Muscle of leg (tissue), 11 donors: ENCODE measurements around the gene ENDOV. TPM values are rescaled to one million over a fixed set of nuclear protein-coding genes. Genes with fewer than 3 reads are reported as not detected.
A peak's percentile ranks its signal among the peaks of the same experiment; 100 is the strongest.

Experiments used
- DNase-seq: peaks from one replicate; pipeline ENCODE4 v3.0.0; 2013
- H3K27ac ChIP-seq: one replicate; pipeline ENCODE4 v1.5.1; 2013; ENCODE audit warnings: mild to moderate bottlenecking, low read length, control low read depth
- H3K27me3 ChIP-seq: one replicate; pipeline ENCODE4 v1.6.1; 2013; ENCODE audit warnings: low read length; ENCODE audit not compliant: control insufficient read depth, insufficient read depth
- H3K36me3 ChIP-seq: one replicate; pipeline ENCODE4 v1.6.1; 2013; ENCODE audit warnings: low read length; ENCODE audit not compliant: control insufficient read depth, insufficient read depth
- H3K4me1 ChIP-seq: one replicate; pipeline ENCODE4 v1.6.1; 2013; ENCODE audit warnings: low read length; ENCODE audit not compliant: control insufficient read depth, insufficient read depth
- H3K4me3 ChIP-seq: one replicate; pipeline ENCODE4 v1.5.1; 2013; ENCODE audit warnings: low read length, control low read depth
- H3K9me3 ChIP-seq: replicated peaks from 2 replicates; pipeline ENCODE4 v1.6.1; 2013; ENCODE audit warnings: low read depth, low read length; ENCODE audit not compliant: control insufficient read depth
- WGBS: methylation state at CpG from one replicate; pipeline ENCODE4 v1.1.5; 2013; ENCODE audit warnings: missing lambda C conversion rate; ENCODE audit not compliant: insufficient coverage; 5-methylcytosine and 5-hydroxymethylcytosine counted together
- polyA plus RNA-seq, 8 donors: library from polyadenylated mRNA; unstranded; fragments of 120-200 nt; gene quantifications; one replicate each; pipeline versions ENCODE4 v1.2.1 to v1.2.3, GENCODE V29; 2013; ENCODE audit warnings: inconsistent platforms in 1 of 8, low replicate concordance in 1 of 8; ENCODE audit not compliant: insufficient read length in 8 of 8, insufficient read depth in 1 of 8
- total RNA-seq: library from RNA; stranded (reverse); fragments of 120-200 nt; gene quantifications from one replicate; pipeline ENCODE4 v1.2.4, GENCODE V29; 2013

The ENDOV gene
- total and polyA plus RNA-seq, 9 donors, result 11.3 to 23.8 (median 19.6) TPM

DNA sequence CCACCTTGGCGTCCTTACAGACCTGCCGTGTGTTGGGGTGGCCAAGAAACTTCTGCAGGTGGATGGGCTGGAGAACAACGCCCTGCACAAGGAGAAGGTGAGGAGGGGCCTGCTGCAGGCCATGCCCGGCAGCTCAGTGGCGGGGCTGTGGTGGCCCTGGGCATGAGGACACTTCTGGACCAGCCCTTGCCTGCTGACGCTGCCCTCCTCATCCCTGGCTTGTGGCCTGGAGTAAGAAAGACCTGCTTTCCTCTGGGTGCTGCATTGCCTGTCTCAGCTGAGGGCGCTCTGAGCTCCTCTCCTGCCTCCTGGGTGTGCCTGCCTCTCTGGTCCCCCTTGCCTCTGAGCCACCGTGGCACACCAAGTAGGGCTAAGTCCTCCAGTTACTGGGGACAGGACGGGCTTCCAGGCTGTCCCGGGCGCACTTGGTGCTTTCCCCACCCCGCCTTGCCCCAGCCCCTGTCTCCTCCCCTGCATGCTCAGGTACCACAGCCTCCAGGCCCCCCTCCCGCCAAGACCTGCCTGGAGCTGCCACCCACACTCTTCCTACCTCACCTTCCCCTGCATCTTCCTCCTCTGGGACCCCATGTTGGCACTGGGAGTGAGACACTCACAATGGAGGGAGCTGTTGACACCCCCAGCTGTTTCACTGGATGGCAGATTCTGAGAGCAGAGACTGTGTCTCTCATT, 8.7 kb downstream of the ENDOV start:
- WGBS, result 82% methylated on average over 9 of the region's 13 CpGs
- H3K27me3 ChIP-seq, result no peaks in the 10 kb centered on the region
- H3K4me3 ChIP-seq, result no peak overlapping the region
- no peak for DNase-seq
- H3K36me3 ChIP-seq, result peaks cover 13% of the 10 kb centered on the region
- no peak overlapping the region for H3K27ac ChIP-seq
- H3K9me3 ChIP-seq, result no peaks in the 10 kb centered on the region
- H3K4me1 ChIP-seq, result peaks cover 6% of the 10 kb centered on the region

DNA sequence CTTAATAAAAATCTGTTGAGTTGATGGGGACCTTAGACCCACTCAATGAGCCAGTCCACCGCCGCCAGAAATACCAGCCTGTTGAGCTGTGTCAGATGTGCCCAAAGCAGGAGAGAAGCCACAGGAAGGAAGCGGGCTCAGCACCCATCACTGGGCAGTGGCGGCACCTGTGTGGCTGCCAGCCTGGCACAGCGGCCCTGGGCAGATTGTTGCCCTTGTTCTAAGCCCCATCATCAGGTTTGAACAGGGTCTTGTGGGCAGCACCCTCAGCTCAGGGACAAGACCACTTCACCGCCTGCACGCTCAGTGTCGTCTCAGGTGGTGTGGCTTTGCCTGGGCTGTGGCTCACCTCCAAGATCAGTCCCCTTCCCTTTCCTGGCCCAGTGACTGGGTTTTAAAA, 9.3 kb downstream of the ENDOV start:
- H3K27ac ChIP-seq, result no peak overlapping the region
- WGBS, result 88% methylated on average over 7 of the region's 8 CpGs
- H3K36me3 ChIP-seq, result peaks cover 17% of the 10 kb centered on the region
- H3K9me3 ChIP-seq, result no peaks in the 10 kb centered on the region
- H3K4me1 ChIP-seq, result peaks cover 6% of the 10 kb centered on the region
- no peak for DNase-seq
- H3K27me3 ChIP-seq, result no peaks in the 10 kb centered on the region
- H3K4me3 ChIP-seq, result no peak overlapping the region

DNA sequence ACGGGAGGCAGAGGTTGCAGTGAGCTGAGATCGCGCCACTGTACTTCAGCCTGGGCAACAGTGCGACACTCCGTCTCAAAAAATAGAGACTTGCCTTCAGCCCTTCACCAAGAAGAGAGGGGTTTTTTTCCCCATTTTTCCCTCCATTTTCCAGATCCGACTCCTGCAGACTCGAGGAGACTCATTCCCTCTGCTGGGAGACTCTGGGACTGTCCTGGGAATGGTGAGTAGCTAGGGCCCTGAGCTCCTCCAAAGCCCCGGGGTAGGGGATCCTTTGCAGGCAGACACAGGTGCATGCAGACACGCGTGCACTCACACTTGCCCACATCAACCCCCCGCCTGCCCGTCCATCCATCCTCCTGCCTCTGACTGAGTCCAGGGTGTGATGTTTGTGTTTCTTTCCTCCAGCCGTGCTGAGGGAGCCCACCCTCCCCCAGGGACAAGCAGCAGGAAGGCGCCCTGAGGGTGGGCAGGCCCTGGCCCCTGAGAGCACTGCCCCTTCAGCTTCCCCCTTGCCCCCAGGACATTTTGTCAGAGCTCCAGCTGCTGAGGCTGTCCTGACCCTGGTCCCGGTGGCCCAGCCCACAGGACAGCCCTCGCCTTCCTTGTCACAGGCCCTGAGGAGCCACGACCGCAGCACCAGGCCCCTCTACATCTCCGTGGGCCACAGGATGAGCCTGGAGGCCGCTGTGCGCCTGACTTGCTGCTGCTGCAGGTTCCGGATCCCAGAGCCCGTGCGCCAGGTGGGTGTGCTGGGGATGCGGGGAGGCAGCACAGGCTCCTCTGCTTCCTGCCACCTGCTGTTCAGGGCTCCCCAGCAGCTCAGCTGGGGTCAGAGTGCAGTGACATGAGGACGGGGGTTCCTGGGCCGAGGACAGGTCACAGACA, 10.2 kb downstream of the ENDOV start:
- Histone ChIP-seq H3K36me3 (peaks cover 19% of the 10 kb centered on the region), H3K4me1 (peaks cover 6% of the 10 kb centered on the region), H3K27me3 (no peaks in the 10 kb centered on the region), H3K27ac (no peak overlapping the region), H3K4me3 (no peak overlapping the region), H3K9me3 (no peaks in the 10 kb centered on the region)
- no peak for DNase-seq
- 66% methylated on average over 15 of the region's 27 CpGs for WGBS

DNA sequence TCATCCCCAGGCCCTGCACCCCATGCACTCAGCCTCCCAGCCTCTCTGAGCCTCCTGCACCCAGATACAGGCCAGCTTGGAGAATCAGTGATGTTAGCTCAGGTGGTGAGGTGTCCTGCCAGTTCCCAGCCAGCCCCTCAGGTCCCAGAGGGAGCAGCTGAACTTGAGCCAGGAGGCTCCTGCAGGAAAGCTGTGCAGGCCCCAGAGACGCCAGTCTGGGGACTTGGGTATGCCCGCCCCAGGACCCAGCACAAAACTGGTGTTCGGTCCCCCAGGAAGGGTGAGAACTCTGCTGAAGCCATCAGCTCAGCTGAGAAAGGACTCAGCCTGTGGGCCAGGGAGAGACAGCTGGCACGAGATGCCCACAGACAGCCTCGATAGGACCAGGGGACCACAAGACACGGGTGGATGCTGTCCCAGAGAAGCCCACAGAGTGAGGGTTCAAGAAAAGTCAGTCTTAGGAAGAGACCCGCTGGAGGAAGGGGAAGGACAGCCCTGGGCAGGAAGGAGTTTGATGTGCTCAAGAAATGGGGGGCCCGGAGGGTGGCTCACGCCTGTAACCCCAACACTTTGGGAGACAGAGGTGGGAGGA, 11.0 kb downstream of the ENDOV start:
- no peak for DNase-seq
- Histone ChIP-seq H3K27me3 (no peaks in the 10 kb centered on the region), H3K4me3 (no peak overlapping the region), H3K9me3 (no peaks in the 10 kb centered on the region), H3K4me1 (peaks cover 6% of the 10 kb centered on the region), H3K27ac (no peak overlapping the region), H3K36me3 (peaks cover 20% of the 10 kb centered on the region)
- 85% methylated on average over 9 of the region's 9 CpGs for WGBS

DNA sequence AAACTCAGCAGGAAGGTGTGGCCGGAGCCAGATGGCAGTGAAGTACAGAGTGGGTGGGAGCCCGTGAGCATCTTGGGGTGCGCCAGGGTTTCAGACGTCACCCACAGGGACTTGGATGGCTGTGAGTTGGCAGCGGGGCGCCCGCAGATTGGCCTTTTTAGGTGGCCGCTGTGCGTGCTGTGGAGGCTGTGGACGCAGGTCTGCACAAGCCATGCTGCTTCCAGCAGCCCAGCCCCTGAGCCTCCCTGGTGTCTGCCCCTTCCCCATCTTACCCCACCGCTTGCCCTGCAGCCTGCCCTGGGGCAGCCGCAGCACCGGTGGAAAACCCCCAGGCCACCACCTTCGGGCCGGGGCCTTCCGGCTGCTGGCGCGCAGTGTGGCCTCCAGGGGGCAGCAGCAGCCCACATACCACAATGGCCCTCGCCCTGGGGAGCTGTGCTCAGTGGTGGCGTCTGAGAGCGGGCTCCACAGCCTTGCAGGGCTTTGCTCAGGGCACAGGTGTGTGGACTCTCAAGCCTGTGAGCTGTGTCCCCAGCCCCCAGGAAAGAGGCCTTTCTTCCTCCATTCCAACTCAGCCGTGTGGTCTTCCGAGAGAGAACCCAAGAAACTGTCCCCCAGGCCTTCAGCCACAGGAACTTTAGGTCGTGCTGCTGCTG, 11.8 kb downstream of the ENDOV start:
- DNase-seq, result peak; percentile 68
- H3K9me3 ChIP-seq, result no peaks in the 10 kb centered on the region
- H3K4me1 ChIP-seq, result peaks cover 6% of the 10 kb centered on the region
- WGBS, result 54% methylated on average over 17 of the region's 24 CpGs
- H3K27ac ChIP-seq, result no peak overlapping the region
- peaks cover 20% of the 10 kb centered on the region for H3K36me3 ChIP-seq
- H3K27me3 ChIP-seq, result no peaks in the 10 kb centered on the region
- H3K4me3 ChIP-seq, result no peak overlapping the region

DNA sequence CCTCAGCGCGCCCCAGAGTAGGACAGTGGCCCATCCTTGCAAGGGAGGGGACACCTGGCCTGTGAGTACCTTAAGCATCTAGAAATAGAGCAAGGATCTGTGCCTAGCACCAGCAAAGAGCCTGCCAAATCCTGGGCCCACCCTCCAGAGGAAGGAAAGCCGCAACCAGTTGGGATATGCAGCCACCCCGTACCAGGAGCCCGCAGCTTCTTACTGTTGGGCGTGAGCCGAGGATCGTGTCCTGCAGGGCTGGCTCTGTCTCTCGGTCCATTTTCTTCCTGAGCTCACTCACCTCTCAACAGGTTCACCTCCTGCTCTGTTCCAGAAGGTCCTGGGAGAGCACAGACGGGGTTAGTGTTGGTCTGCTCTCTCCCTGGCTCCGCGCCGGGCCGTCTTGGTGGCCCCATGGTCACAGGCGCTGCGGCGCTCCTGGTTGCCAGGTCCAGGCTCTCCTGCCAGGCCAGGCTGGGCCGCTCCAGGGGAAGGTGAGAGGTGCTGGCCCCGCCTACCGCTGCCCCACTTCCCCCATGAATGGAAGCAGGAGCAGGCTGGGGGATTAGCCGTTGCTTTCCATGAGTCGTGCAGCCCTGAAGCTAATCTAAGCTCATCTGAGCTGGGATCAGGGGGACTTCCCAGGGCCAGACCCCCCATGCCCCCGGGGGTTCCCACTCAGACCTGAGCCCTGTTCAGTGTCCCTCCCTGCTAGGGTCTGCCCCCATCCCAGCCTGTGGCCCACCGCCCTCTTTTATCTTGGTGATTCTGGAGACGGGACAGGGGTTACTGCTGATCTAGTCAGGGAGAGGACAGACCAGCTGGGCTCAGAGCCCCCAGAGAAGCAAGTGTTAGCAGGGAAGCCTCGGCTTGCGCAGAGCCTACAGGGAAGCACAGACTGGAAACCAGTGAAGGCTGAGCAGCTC, 12.7 kb downstream of the ENDOV start:
- Histone ChIP-seq H3K27ac (no peak overlapping the region), H3K27me3 (no peaks in the 10 kb centered on the region), H3K4me3 (no peak overlapping the region), H3K4me1 (peaks cover 6% of the 10 kb centered on the region), H3K9me3 (no peaks in the 10 kb centered on the region), H3K36me3 (peaks cover 20% of the 10 kb centered on the region)
- DNase-seq, result no peak
- 78% methylated on average over 22 of the region's 27 CpGs for WGBS

DNA sequence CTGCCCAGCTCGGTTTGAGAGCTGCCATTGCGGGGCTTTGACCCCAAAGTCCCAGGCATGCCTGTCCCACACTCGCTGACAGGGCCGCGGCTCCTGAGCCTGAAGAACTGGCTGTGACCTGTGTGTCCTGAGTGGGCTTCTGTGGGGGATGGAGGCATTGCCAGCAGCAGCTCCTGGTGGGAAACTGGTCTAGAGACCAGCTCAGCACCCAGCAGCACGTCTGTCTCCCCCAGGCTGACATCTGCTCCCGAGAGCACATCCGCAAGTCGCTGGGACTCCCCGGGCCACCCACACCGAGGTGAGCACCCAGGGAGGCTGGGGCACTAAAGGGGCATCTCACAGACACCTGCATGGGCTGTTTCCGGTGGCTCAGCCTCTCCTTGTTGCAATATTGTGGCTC, 13.4 kb downstream of the ENDOV start:
- 89% methylated on average over 12 of the region's 12 CpGs for WGBS
- H3K9me3 ChIP-seq, result no peaks in the 10 kb centered on the region
- H3K27ac ChIP-seq, result no peak overlapping the region
- DNase-seq, result no peak
- peaks cover 6% of the 10 kb centered on the region for H3K4me1 ChIP-seq
- H3K4me3 ChIP-seq, result no peak overlapping the region
- H3K36me3 ChIP-seq, result peaks cover 20% of the 10 kb centered on the region
- H3K27me3 ChIP-seq, result no peaks in the 10 kb centered on the region

DNA sequence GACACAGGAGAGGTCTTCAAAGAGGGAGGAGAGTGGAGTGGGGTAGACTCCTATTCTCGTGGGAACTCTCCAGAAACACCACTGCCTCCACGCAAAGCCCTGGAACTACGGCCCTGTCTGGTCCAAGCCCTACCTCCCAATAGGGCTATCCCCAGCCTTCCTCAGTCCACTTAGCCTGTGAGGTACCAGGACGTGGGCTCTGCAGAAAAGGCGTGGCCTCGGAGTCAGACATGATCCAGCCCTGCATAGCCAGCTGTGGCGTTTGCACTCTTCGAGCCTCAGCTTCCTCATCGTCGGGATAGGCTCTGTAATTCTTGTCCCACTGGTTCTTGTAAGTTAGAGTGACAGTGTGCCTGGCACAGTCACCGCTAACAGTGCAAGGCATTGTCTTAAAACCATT, 13.8 kb downstream of the ENDOV start:
- Histone ChIP-seq H3K9me3 (no peaks in the 10 kb centered on the region), H3K4me1 (peaks cover 6% of the 10 kb centered on the region), H3K27me3 (no peaks in the 10 kb centered on the region), H3K36me3 (peaks cover 20% of the 10 kb centered on the region), H3K27ac (no peak overlapping the region), H3K4me3 (no peak overlapping the region)
- no peak for DNase-seq
- WGBS, result 79% methylated on average over 9 of the region's 11 CpGs
